Measurements from ENCODE around the gene ST8SIA6. TPM values are rescaled to one million over a fixed set of nuclear protein-coding genes. Genes with fewer than 3 reads are reported as not detected.
A peak's percentile ranks its signal among the peaks of the same experiment; 100 is the strongest.
"Not testable (repeated sequence)": the region's sequence is repeated elsewhere in the genome, so short reads cannot be mapped to it uniquely, and the experiment has no call there.

The ST8SIA6 gene
- total and polyA plus RNA-seq, 9 of the 15 experiments (the other 6 are each of a cell fraction or from before 2014, with no cell fraction given): 0.69 to 6.7 (median 5.0) TPM

GRCh38 chr10:17438583-17438982 lies 15.8 kb downstream of the ST8SIA6 start (continued):
- TF ChIP-seq E4F1 (CRISPR knock-in tag; IDR thresholded peaks at IDR 0.05; ENCODE audit: borderline replicate concordance) (no peak), PPARD (CRISPR knock-in tag; IDR thresholded peaks at IDR 0.05) (no peak), NCOA4 (IDR thresholded peaks at IDR 0.05; ENCODE audit: partially characterized antibody) (no peak), PML (IDR thresholded peaks at IDR 0.05; ENCODE audit: low read length) (no peak), NFE2L1 (tag; IDR thresholded peaks at IDR 0.05; ENCODE audit: borderline replicate concordance, low read depth) (no peak), ID3 (CRISPR knock-in tag; IDR thresholded peaks at IDR 0.05) (no peak), ID3 (tag; IDR thresholded peaks at IDR 0.05) (peak; percentile 94)

GRCh38 chr10:17436578-17436977 lies 17.8 kb downstream of the ST8SIA6 start:
- CTCF ChIA-PET (ENCODE audit: low intra/inter-chr PET ratio); H3K9ac ChIP-seq (ENCODE audit: insufficient read depth in 1 of 2, low read depth in 2 of 2, low read length in 2 of 2); H3K4me2 ChIP-seq (ENCODE audit: insufficient read depth, low read length); H2AFZ ChIP-seq (ENCODE audit: low read depth, low read length); H3K9me3 ChIP-seq (replicated peaks; ENCODE audit: control insufficient read depth, insufficient read depth, low read depth, low read length); ATAC-seq; H4K20me1 ChIP-seq (replicated peaks; ENCODE audit: control insufficient read depth, insufficient read depth, low read length); H3K9me1 ChIP-seq (ENCODE audit: control insufficient read depth, insufficient read depth, low read length); intact Hi-C loops (cut with micrococcal nuclease); H3K27ac ChIP-seq (ENCODE audit: extremely low read depth, low read depth, low read length); in situ Hi-C loops (cut with MboI); FAIRE-seq; DNase-seq (ENCODE audit: extremely low read depth in 1 of 4, low spot score in 3 of 4); H3K36me3 ChIP-seq (ENCODE audit: control insufficient read depth, insufficient read depth, low read length); H3K27me3 ChIP-seq (ENCODE audit: control insufficient read depth in 2 of 2, insufficient read depth in 2 of 2, low read length in 2 of 2); H3K4me3 ChIP-seq; H3K79me2 ChIP-seq (ENCODE audit: control insufficient read depth, insufficient read depth, low read length); POLR2A ChIA-PET; BruUV-seq (replicated peaks): not testable (repeated sequence)
- peaks cover 10 to 37% of the 10 kb centered on the region in 2 experiments; a peak in 4 of 5 replicates for H3K4me1 ChIP-seq (replicated peaks in 1 of 2; ENCODE audit: control insufficient read depth in 2 of 2, insufficient read depth in 2 of 2, low read length in 2 of 2)
- peak; percentile 61 for TF ChIP-seq ZNF146 (CRISPR knock-in tag; IDR thresholded peaks at IDR 0.05; ENCODE audit: unreplicated experiment)
- peak; percentile 29 to 63; a peak in 2 of 4 replicates for TF ChIP-seq KDM1A (IDR thresholded peaks at IDR 0.05)
- TF ChIP-seq PHF20 (IDR thresholded peaks at IDR 0.05; ENCODE audit: partially characterized antibody): peak; percentile 37
- TF ChIP-seq SMARCA5 (IDR thresholded peaks at IDR 0.05): 0 out of 2 replicates have a peak, but pooled peaks have one; percentile 34
- peak; percentile 83 for TF ChIP-seq BCOR (IDR thresholded peaks at IDR 0.05)
- 96% methylated on average over 2 of the region's 2 CpGs for WGBS (ENCODE audit: insufficient coverage, low coverage, missing lambda C conversion rate)

Measured in K562 (cell line).